OCI-LY7 (cell line): ENCODE data around the gene CYTH3.

ENCODE experiments used
- EZH2phosphoT487 ChIP-seq: fragments of 200-600 bp; sonication (generic); IDR thresholded peaks from 2 replicates; pipeline ENCODE4 v1.6.1; 2018; ENCODE audit warnings: low read depth, borderline replicate concordance, mild to moderate bottlenecking, mixed run types, antibody characterized with exemption, low read length, moderate library complexity, mixed read lengths
- TF ChIP-seq, protein P1 (sequence below): fragments of 200-600 bp; sonication (generic); conservative IDR thresholded peaks from 2 replicates; pipeline ENCODE4 v1.5.1; 2014; ENCODE audit warnings: mild to moderate bottlenecking, antibody characterized with exemption, low read length, moderate library complexity, mixed read lengths

DNA sequence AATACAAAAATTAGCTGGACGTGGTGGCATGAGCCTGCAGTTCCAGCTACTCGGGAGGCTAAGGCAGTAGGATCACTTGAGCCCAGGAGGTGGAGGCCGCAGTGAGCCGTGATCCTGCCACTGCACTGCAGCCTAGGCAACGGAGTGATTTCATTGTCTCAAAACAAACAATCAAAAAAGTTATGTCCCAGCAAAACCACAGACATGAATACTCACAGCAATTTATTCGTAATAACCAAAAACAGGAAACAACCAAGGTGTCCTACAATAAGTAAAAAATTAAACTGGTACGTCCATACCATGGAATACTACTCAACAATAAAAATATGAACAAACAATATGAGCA, 11.6 kb upstream of the CYTH3 start:
- TF ChIP-seq, protein P1, sequence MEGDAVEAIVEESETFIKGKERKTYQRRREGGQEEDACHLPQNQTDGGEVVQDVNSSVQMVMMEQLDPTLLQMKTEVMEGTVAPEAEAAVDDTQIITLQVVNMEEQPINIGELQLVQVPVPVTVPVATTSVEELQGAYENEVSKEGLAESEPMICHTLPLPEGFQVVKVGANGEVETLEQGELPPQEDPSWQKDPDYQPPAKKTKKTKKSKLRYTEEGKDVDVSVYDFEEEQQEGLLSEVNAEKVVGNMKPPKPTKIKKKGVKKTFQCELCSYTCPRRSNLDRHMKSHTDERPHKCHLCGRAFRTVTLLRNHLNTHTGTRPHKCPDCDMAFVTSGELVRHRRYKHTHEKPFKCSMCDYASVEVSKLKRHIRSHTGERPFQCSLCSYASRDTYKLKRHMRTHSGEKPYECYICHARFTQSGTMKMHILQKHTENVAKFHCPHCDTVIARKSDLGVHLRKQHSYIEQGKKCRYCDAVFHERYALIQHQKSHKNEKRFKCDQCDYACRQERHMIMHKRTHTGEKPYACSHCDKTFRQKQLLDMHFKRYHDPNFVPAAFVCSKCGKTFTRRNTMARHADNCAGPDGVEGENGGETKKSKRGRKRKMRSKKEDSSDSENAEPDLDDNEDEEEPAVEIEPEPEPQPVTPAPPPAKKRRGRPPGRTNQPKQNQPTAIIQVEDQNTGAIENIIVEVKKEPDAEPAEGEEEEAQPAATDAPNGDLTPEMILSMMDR: no peak
- no peak for TF ChIP-seq EZH2phosphoT487
